DOHH2 (cell line): Measurements from ENCODE around the gene MIS12.

ENCODE experiments used
- EZH2phosphoT487 ChIP-seq: fragments of 200-600 bp; sonication (generic); IDR thresholded peaks from 2 replicates; pipeline ENCODE4 v1.6.1; 2017; ENCODE audit warnings: borderline replicate concordance, mild to moderate bottlenecking, antibody characterized with exemption, low read length, moderate library complexity, mixed read lengths
- TF ChIP-seq, protein P1 (sequence below): fragments of 200-600 bp; sonication (generic); IDR thresholded peaks from one replicate; pipeline ENCODE4 v1.5.1; 2014; ENCODE audit warnings: antibody characterized with exemption, mild to moderate bottlenecking, low read depth, low read length; ENCODE audit not compliant: poor library complexity, severe bottlenecking

- TF ChIP-seq, protein P1, sequence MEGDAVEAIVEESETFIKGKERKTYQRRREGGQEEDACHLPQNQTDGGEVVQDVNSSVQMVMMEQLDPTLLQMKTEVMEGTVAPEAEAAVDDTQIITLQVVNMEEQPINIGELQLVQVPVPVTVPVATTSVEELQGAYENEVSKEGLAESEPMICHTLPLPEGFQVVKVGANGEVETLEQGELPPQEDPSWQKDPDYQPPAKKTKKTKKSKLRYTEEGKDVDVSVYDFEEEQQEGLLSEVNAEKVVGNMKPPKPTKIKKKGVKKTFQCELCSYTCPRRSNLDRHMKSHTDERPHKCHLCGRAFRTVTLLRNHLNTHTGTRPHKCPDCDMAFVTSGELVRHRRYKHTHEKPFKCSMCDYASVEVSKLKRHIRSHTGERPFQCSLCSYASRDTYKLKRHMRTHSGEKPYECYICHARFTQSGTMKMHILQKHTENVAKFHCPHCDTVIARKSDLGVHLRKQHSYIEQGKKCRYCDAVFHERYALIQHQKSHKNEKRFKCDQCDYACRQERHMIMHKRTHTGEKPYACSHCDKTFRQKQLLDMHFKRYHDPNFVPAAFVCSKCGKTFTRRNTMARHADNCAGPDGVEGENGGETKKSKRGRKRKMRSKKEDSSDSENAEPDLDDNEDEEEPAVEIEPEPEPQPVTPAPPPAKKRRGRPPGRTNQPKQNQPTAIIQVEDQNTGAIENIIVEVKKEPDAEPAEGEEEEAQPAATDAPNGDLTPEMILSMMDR, result no peak
- no peak for TF ChIP-seq EZH2phosphoT487
Measured at GRCh38 chr17:5502552-5502951, 16.2 kb downstream of the MIS12 start.
